K562 (cell line): Measurements from ENCODE around the gene IL11. TPM values are rescaled to one million over a fixed set of nuclear protein-coding genes. Genes with fewer than 3 reads are reported as not detected.

Experiments
- EP400 ChIP-seq: fragments of 450-650 bp; IDR thresholded peaks from 2 replicates; pipeline ENCODE4 v1.6.1; 2017; ENCODE audit warnings: antibody characterized with exemption, mild to moderate bottlenecking, moderate library complexity
- ETV6 ChIP-seq, 3 experiments: fragments of 150-350 bp in 1 of 3; sonication (generic) in 1 of 3; formaldehyde crosslinking in 1 of 3; IDR thresholded peaks; 2 replicates each; pipeline versions ENCODE4 v1.6.1 to v1.8.0; 2014 to 2022; ENCODE audit warnings: borderline replicate concordance in 2 of 3, low read depth in 2 of 3, antibody characterized with exemption in 1 of 3, low read length in 1 of 3, mild to moderate bottlenecking in 1 of 3, missing genetic modification reagents in 1 of 3
- GATA2 ChIP-seq: sonication (generic); formaldehyde crosslinking; IDR thresholded peaks from 2 replicates; pipeline ENCODE4 v1.4.0; 2020; ENCODE audit warnings: mild to moderate bottlenecking, missing genetic modification reagents
- ILK ChIP-seq: fragments of 450-650 bp; IDR thresholded peaks from 2 replicates; pipeline ENCODE4 v1.6.1; 2016; ENCODE audit warnings: missing genetic modification characterization, low read depth, mild to moderate bottlenecking, missing compliant biosample characterization, moderate library complexity, borderline replicate concordance
- MYC ChIP-seq, 2 experiments: fragments of 250-450 bp in 1 of 2; sonication (Bioruptor Pico) in 1 of 2; IDR thresholded peaks; 2 replicates each; pipeline versions ENCODE4 v1.5.1 to v1.6.1; 2012 to 2021; ENCODE audit warnings: low read depth in 2 of 2, borderline replicate concordance in 1 of 2, improper control_type of control experiment in 1 of 2, low read length in 1 of 2, mild to moderate bottlenecking in 1 of 2, moderate library complexity in 1 of 2
- NR2C2 ChIP-seq, 2 experiments: fragments of 200-800 bp in 1 of 2; sonication (Bioruptor generic) in 1 of 2; sonication (generic) in 1 of 2; formaldehyde crosslinking in 1 of 2; IDR thresholded peaks; 2 replicates each; pipeline versions ENCODE4 v1.6.1 to v1.8.0; 2016 to 2022; ENCODE audit warnings: mild to moderate bottlenecking in 1 of 2, missing compliant biosample characterization in 1 of 2, missing genetic modification characterization in 1 of 2, missing genetic modification reagents in 1 of 2
- RNF219 ChIP-seq: fragments of 250-450 bp; sonication (Bioruptor Pico); IDR thresholded peaks from 2 replicates; pipeline ENCODE4 v1.5.0; 2022; ENCODE audit warnings: mild to moderate bottlenecking
- TAF1 ChIP-seq: IDR thresholded peaks from 2 replicates; pipeline ENCODE4 v1.6.1; 2011; ENCODE audit warnings: mild to moderate bottlenecking, low read length, moderate library complexity; ENCODE audit not compliant: insufficient read depth, control insufficient read depth, severe bottlenecking; ENCODE audit errors: extremely low read depth
- TEAD4 ChIP-seq, 2 experiments: sonication (generic) in 1 of 2; formaldehyde crosslinking in 1 of 2; IDR thresholded peaks; 2 replicates each; pipeline versions ENCODE4 v1.6.1 to v1.8.0; 2012 to 2022; ENCODE audit warnings: borderline replicate concordance in 1 of 2, inconsistent platforms in 1 of 2, low read length in 1 of 2, mild to moderate bottlenecking in 1 of 2, missing genetic modification reagents in 1 of 2
- ZFX ChIP-seq: sonication (generic); formaldehyde crosslinking; IDR thresholded peaks from 2 replicates; pipeline ENCODE4 v1.8.0; 2022; ENCODE audit warnings: mild to moderate bottlenecking, missing genetic modification reagents, moderate library complexity
- ZNF592 ChIP-seq: fragments of 450-650 bp; IDR thresholded peaks from 2 replicates; pipeline ENCODE4 v1.6.1; 2017; ENCODE audit warnings: antibody characterized with exemption, mild to moderate bottlenecking
- ZSCAN29 ChIP-seq: fragments of 450-650 bp; IDR thresholded peaks from 2 replicates; pipeline ENCODE4 v1.6.1; 2017
- polyA plus RNA-seq, 8 experiments: library from polyadenylated mRNA; depleted of rRNA in 4 of 8; stranded (reverse) in 5 of 8; unstranded in 3 of 8; fragments of >200 nt; fragmentation: Nextera tagmentation in 2 of 8; fragmentation: Illumina TruSeq in 1 of 8; extraction: Ambion mirVana in 2 of 8; extraction: Trizol in 1 of 8; gene quantifications; 2 replicates each; pipeline versions ENCODE4 v1.2.1 to v1.2.3, GENCODE V29; 2011 to 2014; ENCODE audit warnings: inconsistent platforms in 1 of 8, missing spikeins in 1 of 8
- total RNA-seq, 7 experiments: library from RNA; depleted of rRNA in 6 of 7; stranded (reverse); fragments of >200 nt in 6 of 7; fragmentation: Illumina TruSeq in 2 of 7; extraction: Trizol in 2 of 7; gene quantifications; 2 replicates each; pipeline versions ENCODE4 v1.2.1 to v1.2.3, GENCODE V29; 2011 to 2021; ENCODE audit warnings: low replicate concordance in 1 of 7
- TF ChIP-seq, protein P1 (sequence below), 2 experiments: IDR thresholded peaks; 2 replicates each; pipeline ENCODE4 v1.6.1; 2011; ENCODE audit warnings: borderline replicate concordance in 1 of 2, control low read depth in 1 of 2, low read depth in 1 of 2, low read length in 1 of 2, mild to moderate bottlenecking in 1 of 2, mixed read lengths in 1 of 2, moderate library complexity in 1 of 2; ENCODE audit not compliant: insufficient read depth in 1 of 2, insufficient read length in 1 of 2, poor library complexity in 1 of 2, severe bottlenecking in 1 of 2; ENCODE audit errors: extremely low read depth in 1 of 2

Gene IL11
- total and polyA plus RNA-seq, 9 of the 15 experiments (the other 6 are each of a cell fraction or from before 2014, with no cell fraction given) = 0.04 to 0.42 (median 0.06) TPM; not detected in 6

DNA sequence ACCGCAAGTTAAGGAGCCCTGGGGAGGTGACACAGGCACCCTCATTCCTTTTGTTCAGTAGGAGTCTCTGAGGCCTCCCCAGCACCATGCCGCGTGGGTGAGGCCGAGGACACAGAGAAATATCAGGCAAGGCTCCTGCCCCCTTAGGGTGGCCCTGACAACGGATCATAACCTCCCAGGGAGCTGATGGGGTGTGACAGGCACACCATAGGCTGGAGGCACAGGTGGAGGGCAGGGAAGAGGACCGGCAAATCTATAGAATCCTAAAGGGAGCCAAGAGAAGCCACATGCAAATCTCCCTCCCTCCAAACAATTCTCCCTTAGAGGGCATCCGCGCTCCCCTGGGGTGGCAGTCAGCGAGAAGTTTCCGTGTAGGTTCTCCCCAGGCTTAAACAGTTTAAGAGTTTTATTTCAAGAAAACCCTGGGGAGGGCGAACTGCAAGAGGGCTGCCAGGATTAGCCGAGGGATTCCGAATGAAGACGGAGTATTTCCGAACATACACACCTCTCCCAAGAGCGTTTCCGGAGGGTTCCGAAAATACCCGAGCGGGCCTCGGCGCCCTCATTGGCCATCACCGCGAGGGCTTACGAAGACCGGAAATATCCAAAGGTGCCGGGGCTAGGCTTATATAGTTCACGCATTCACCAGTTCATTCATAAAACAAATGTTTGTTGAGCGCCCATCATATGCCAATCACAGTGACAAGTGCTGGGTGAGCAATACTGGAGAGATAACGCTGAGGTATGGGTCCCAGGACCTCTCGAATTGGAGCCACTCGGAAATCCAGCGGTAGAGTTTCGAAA lies 14.9 kb upstream of the IL11 start (continued):
- TF ChIP-seq, protein P1, sequence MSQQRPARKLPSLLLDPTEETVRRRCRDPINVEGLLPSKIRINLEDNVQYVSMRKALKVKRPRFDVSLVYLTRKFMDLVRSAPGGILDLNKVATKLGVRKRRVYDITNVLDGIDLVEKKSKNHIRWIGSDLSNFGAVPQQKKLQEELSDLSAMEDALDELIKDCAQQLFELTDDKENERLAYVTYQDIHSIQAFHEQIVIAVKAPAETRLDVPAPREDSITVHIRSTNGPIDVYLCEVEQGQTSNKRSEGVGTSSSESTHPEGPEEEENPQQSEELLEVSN (IDR thresholded peaks at IDR 0.05; ENCODE audit: borderline replicate concordance in 1 of 2, extremely low read depth in 1 of 2, insufficient read depth in 1 of 2, insufficient read length in 1 of 2, low read depth in 1 of 2, low read length in 1 of 2, poor library complexity in 1 of 2, severe bottlenecking in 1 of 2) = peak; percentile 50
- peak; percentile 30; the same call in 1 of the 2 replicates for TF ChIP-seq MYC (IDR thresholded peaks at IDR 0.05; ENCODE audit: low read depth, low read length)
- TF ChIP-seq MYC (CRISPR knock-in tag; IDR thresholded peaks at IDR 0.05; ENCODE audit: borderline replicate concordance, low read depth) = 0 out of 2 replicates have a peak, but pooled peaks have one; percentile 60
- TF ChIP-seq ILK (tag) = no peak
- peak; percentile 5 for TF ChIP-seq TAF1
- TF ChIP-seq ZSCAN29 = peak; percentile 96
- peak; percentile 64 for TF ChIP-seq ZNF592
- TF ChIP-seq EP400 = peak; percentile 45
- TF ChIP-seq TEAD4 (IDR thresholded peaks at IDR 0.05; ENCODE audit: low read length) = 0 out of 2 replicates have a peak, but pooled peaks have one; percentile 3
- no peak for TF ChIP-seq TEAD4 (CRISPR knock-in tag; IDR thresholded peaks at IDR 0.05; ENCODE audit: borderline replicate concordance)
- peak; percentile 71; the same call in 1 of the 2 replicates for TF ChIP-seq ZFX (CRISPR knock-in tag)
- TF ChIP-seq NR2C2 (CRISPR knock-in tag; IDR thresholded peaks at IDR 0.05) = 0 out of 2 replicates have a peak, but pooled peaks have one; percentile 1
- no peak for TF ChIP-seq NR2C2 (tag; IDR thresholded peaks at IDR 0.05)
- no peak for TF ChIP-seq ETV6 (IDR thresholded peaks at IDR 0.05; ENCODE audit: borderline replicate concordance in 1 of 2, low read depth in 2 of 2, low read length in 1 of 2)
- no peak for TF ChIP-seq ETV6 (CRISPR knock-in tag; IDR thresholded peaks at IDR 0.05; ENCODE audit: borderline replicate concordance)
- TF ChIP-seq RNF219 (CRISPR knock-in tag) = 0 out of 2 replicates have a peak, but pooled peaks have one; percentile 57
- no peak for TF ChIP-seq GATA2
